Myocyte (in vitro differentiated cells): ENCODE data around the gene PRMT1. TPM values are rescaled to one million over a fixed set of nuclear protein-coding genes. Genes with fewer than 3 reads are reported as not detected.

Source experiments
- DNase-seq: peaks from one replicate; pipeline ENCODE4 v3.0.0-alpha.2; 2012; ENCODE audit warnings: low read depth
- total RNA-seq: library from RNA; depleted of rRNA; stranded (reverse); fragments of >200 nt; gene quantifications from 2 replicates; pipeline ENCODE4 v1.2.3, GENCODE V29; 2014

The PRMT1 gene
- total RNA-seq, 1 donor from 2014 or later = 584 TPM

GRCh38 chr19:49651029-49651819 lies 25.8 kb upstream of the PRMT1 start:
- no peak for DNase-seq

- DNase-seq = no peak
These were observed 25.1 kb upstream of the PRMT1 start for GRCh38 chr19:49651820-49652550.

DNA sequence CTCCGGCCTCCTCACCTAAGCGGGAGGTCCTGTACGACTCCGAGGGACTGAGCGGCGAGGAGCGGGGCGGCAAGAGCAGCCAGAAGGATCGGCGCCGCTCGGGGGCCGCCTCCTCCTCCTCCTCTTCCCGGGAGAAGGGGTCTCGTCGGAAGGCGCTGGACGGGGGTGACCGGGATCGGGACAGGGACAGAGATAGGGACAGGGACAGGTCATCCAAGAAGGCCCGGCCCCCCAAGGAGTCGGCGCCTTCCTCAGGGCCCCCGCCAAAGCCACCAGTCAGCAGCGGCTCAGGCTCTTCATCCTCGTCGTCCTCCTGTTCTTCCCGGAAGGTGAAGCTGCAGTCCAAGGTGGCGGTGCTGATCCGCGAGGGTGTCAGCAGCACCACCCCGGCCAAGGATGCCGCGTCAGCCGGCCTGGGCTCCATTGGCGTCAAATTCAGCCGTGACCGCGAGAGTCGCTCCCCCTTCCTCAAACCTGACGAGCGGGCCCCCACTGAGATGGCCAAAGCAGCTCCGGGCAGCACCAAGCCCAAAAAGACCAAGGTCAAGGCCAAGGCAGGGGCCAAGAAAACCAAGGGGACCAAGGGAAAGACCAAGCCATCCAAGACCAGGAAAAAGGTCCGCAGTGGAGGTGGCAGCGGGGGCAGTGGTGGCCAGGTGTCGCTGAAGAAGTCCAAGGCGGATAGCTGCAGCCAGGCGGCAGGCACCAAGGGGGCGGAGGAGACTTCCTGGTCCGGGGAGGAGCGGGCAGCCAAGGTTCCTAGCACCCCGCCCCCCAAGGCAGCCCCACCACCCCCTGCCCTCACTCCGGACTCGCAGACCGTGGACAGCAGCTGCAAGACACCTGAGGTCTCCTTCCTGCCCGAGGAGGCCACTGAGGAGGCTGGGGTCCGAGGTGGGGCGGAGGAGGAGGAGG lies 24.3 kb upstream of the PRMT1 start:
- no peak for DNase-seq

GRCh38 chr19:49653466-49653806 lies 23.6 kb upstream of the PRMT1 start:
- DNase-seq = peak; percentile 43

DNA sequence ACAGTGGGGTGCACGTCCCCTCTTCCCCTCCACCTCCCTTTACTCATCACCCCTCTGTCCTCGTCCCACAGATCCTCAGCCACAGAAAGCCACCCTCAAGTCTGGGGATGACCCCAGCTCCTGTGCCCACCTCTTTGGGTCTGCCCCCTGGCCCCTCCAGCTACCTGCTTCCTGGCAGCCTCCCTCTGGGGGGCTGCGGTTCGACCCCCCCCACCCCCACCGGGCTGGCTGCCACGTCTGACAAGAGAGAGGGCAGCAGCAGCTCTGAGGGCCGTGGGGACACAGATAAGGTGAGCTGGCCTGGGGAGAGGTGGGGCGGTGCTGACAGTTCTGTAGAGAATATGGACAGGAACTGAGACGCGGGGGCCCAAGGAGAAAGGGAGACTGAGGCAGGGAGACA lies 22.5 kb upstream of the PRMT1 start:
- DNase-seq = no peak

GRCh38 chr19:49655570-49656455 lies 21.3 kb upstream of the PRMT1 start:
- DNase-seq = no peak

DNA sequence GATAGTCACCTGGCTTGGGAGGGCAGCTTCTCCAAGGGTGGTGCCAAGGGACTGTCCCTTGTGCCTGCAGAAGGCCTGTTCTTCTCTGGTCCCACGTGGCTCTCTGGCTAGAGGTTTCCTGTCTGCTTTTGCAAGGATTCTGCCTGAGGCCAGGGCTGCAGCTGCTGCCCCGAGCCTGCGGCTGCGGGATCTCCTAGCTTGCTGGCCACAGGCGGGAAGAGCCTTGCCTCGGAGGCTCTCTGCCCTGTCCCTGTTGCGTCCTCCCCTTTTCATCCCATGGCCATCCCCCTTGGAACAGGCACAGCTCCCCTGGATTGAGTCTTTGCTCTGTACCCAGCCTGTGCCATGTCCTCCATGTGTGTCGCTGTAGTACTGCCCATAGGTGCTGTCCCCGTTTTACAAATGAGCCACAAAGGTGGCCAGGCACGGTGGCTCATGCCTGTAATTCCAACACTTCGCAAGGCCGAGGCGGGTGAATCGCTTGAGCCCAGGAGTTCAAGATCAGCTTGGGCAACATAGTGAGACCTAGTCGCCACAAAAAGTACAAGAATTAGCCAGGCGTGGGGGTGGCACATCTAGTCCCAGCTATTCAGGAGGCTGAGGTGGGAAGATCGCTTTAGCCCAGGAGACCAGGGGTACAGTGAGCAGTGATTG lies 20.5 kb upstream of the PRMT1 start:
- DNase-seq = no peak

DNA sequence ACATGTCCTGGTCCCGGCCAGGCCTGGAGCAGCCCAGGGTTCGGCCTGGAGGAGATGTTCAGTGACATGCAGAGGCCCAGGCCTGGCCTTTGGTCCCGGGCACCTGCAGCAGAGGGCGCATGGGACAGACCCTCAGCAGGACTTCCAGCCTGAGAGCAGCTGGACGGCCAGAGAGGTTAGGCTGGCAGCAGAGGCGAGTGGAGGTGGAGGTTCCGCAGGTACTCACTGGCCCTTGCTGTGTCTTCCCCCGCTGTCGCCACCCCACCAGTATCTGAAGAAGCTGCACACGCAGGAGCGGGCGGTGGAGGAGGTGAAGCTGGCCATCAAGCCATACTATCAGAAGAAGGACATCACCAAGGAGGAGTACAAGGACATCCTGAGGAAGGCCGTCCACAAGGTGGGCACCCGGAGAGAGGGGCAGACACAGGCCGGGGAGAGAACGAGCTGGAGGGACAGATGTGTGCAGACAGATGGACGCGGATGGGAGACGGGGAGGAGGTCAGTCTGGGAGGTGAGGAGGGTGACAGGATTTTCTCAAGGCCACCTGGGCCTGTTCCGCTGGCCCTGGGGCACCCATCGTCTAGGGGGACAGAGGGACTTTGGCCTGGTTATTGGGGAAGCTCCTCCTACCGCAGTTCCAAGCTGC lies 19.5 kb upstream of the PRMT1 start:
- no peak for DNase-seq

DNA sequence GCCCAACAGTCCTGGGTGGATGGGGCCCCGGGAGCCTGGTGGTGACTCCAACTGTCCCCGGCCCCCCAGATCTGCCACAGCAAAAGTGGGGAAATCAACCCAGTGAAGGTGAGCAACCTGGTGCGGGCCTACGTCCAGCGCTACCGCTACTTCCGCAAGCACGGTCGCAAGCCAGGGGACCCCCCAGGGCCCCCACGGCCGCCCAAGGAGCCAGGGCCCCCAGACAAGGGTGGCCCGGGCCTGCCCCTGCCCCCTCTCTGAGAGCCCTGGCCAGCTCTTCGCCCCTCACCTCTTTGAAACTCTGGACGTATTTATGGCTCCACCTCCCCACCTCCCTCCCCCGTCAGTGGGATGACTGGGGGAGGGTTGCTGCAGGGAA lies 18.9 kb upstream of the PRMT1 start:
- DNase-seq = no peak

DNA sequence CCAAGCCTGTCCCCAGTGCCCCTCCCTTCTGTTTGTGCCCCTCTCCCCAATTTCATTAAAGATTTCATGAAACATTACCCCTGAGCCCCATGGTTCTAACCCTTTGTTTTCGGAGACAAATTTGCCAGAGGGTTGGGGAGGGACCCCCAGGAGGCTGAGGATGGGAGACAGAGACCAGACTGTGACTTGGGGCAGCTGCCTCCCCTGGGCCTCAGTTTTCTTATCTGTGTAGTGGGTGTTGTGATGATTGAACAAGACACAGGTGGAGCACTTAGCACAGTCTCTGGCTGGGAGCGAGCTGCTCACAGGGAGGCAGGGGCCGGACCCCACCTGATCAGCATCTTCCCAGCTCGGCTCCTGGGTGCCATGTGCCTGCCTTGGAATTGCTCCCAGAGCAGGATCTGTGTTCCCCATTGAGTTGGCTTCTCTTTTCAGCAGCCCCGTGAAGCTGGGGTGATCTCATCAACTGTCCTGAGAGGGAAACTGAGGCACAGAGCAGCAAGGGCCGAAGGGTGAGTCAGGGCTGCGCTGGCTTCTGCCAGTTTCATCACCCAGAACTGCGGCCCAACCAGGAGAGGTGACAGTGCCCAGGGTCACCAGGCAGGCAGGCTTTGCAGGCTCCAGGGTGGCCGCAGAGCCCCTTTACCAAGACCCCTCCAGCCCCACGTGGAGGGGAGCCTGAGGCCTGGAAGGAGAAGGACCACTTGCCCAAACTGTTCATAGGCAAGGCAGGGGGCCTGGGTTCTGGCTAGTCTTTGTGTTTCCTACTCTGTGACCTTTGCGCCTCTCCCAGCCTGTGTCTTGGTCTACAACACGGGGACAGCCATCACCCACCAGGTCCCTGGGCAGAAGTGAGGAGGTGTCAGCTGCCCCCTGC lies 18.3 kb upstream of the PRMT1 start:
- no peak for DNase-seq

DNA sequence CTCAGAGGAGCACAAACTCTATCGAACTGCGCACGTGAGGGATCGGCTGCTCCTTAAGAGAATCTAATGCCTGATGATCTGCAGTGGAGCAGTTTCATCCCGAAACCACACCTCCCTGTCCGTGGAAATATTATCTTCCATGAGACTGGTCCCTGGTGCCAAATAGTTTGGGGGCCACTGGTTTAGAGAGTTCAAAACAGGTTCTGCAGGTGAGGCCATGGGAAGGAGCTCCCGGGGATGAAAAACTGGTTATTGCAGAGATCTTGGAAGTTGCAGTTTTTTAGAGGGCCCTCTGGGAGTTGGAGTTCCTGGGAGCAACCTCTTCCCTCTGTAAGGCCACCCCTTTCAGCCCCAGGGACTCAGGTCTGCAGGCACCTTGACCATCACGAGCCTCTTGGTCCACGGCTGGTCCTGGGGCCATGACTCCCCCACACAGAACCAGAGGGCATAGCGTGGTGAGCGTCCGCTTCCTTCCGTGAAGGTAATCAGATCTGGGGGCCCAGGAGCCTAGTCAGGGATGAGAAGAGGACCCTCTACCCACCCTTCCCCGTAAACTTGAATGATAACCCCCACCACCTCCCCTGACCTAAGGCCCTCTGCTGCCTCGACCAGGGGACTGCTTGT lies 16.6 kb upstream of the PRMT1 start:
- no peak for DNase-seq

DNA sequence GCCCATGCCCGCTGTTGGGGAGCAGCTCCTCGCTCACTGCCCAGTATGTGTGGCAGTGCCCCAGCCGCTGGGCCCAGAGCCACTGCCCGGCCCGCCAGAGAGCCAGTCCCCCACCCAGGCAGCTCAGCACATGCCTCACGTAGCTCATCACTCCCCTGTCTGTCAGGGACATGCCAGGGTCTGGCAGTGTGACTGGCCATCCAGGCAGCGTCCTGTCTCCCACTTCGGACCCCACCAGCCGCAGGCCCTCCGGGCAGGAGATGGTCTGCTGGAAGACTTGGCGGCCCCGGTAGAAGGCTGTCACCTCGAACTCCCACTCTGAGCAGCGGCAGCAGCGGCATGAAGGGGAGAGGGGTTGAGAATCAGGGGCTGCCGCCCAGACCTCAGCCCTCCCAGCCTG lies 15.1 kb upstream of the PRMT1 start:
- DNase-seq = no peak

GRCh38 chr19:49663224-49663623 lies 13.8 kb upstream of the PRMT1 start:
- no peak for DNase-seq

DNA sequence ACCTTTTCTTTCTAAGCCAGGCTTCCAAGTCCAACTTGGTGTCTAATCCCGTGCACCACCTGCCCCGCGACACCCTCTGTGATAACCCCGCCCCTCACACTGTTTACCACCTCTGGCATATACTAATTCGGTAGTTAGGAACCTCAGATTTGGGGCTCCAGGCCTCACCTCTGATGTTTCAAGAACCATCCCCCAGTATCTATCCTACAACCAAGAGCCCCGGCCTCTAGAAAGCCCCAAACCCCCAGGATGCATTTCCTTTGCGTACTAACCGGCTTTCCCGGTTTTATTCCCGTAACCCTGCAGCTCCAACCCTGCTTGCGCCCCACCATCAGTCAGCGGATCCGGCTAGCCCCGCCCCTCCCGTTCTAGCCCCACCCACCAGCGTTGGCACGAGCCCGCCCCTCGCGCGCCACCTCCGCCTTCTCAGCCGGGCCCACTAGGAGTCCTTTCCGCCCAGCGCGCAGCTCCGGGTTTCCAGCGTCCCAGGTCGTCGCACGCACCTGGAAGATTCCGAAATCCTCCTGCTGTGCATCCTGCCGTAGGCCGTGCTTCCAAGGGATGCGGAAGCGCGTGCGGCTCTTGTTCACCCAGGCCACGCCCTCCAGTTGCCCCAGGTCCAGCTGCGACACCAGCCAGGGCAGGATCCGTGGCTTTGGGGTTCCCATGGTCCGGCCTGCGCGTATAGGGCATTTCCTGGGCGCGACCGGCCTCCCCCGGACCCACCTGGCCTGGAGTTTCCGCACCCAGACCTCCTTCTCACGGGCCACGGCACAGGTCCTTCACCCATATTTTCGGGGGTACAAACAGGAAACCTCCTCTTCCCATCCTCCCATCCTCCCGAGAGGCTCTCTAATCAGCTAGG lies 12.7 kb upstream of the PRMT1 start:
- DNase-seq = peak; percentile 83

DNA sequence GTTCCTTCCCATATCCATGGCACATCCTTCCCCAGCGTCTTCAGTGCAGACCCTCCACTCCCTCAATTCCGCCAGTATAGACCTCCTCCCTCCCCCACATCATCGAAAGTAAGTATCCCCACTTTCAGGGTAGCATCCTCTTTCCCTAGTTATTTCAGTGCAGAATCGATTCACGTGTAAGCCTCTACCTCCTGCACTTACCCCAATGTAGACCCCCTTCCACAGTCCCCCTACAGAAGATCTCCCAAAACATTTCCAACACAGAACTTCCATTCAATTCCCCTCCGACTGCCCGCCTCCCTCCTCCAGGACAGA lies 12.1 kb upstream of the PRMT1 start:
- no peak for DNase-seq

- DNase-seq = peak; percentile 98
These were observed 11.5 kb upstream of the PRMT1 start, which contains the start of the genes BCL2L12 and IRF3 for GRCh38 chr19:49665351-49666119. Gene BCL2L12, plus strand, starts transcription at chr19:49665933. Its CDS starts 760 bp downstream, at chr19:49666693. Gene IRF3, minus strand, starts transcription at chr19:49665857. Its CDS starts 1,019 bp downstream, at chr19:49664838.

GRCh38 chr19:49666120-49666444 lies 11.0 kb upstream of the PRMT1 start:
- DNase-seq = no peak
